CD4-positive, alpha-beta T cell (primary cell): ENCODE measurements around the gene TGM3. TPM values are rescaled to one million over a fixed set of nuclear protein-coding genes. Genes with fewer than 3 reads are reported as not detected.

Experiments
- ATAC-seq: fragments of 200-7000 bp; cut with Tn5 transposase; one replicate; pipeline ENCODE4 v1.10.0; 2022; ENCODE audit warnings: mild to moderate bottlenecking; ENCODE audit not compliant: poor library complexity
- CTCF ChIA-PET: fragments of 350-600 bp; sonication (Branson Sonifier 250); formaldehyde crosslinking; loops from one replicate; lab custom pipeline; 2021; ENCODE audit warnings: antibody characterized with exemption, inconsistent platforms; lab: Charles Lee
- POLR2A ChIA-PET: fragments of 350-600 bp; sonication (Branson Sonifier 250); formaldehyde crosslinking; loops from one replicate; lab custom pipeline; 2021; ENCODE audit warnings: antibody characterized with exemption, inconsistent platforms; lab: Charles Lee
- DNase-seq, 14 experiments: peaks; one replicate each; pipeline ENCODE4 v3.0.0-alpha.2; 2013 to 2020; ENCODE audit warnings: mixed read lengths in 2 of 14
- H3K27ac ChIP-seq, 2 donors: one replicate each; pipeline versions ENCODE4 v1.5.1 to v1.7.0; 2013; ENCODE audit warnings: low read length in 2 of 2, low read depth in 1 of 2, mild to moderate bottlenecking in 1 of 2
- H3K27me3 ChIP-seq, 2 experiments: 1 replicate in 1 of 2; 2 replicates in 1 of 2; pipeline versions ENCODE4 v1.6.1 to v1.7.0; 2013; ENCODE audit warnings: low read length in 2 of 2, control low read depth in 1 of 2, mild to moderate bottlenecking in 1 of 2, moderate library complexity in 1 of 2; ENCODE audit not compliant: insufficient read depth in 2 of 2, control insufficient read depth in 1 of 2
- H3K36me3 ChIP-seq: one replicate; pipeline ENCODE4 v1.6.1; 2013; ENCODE audit warnings: low read length, control low read depth; ENCODE audit not compliant: insufficient read depth
- H3K4me1 ChIP-seq: one replicate; pipeline ENCODE4 v1.6.1; 2013; ENCODE audit warnings: low read length, control low read depth; ENCODE audit not compliant: insufficient read depth
- H3K4me3 ChIP-seq: one replicate; pipeline ENCODE4 v1.5.1; 2013; ENCODE audit warnings: mild to moderate bottlenecking, low read length, moderate library complexity
- H3K9me3 ChIP-seq, 2 experiments: 1 replicate in 1 of 2; 2 replicates in 1 of 2; pipeline versions ENCODE4 v1.6.1 to v1.7.0; 2013; ENCODE audit warnings: low read length in 2 of 2, mild to moderate bottlenecking in 2 of 2, control low read depth in 1 of 2, moderate library complexity in 1 of 2; ENCODE audit not compliant: control insufficient read depth in 1 of 2, insufficient read depth in 1 of 2
- H3K27ac Mint-ChIP-seq: one replicate; pipeline ENCODE4 v1.8.0; 2020; ENCODE audit warnings: mixed read lengths
- H3K27me3 Mint-ChIP-seq: one replicate; pipeline ENCODE4 v1.8.0; 2021; ENCODE audit warnings: mixed read lengths
- H3K36me3 Mint-ChIP-seq: one replicate; pipeline ENCODE4 v1.8.0; 2021; ENCODE audit warnings: low read depth, mixed read lengths
- H3K4me1 Mint-ChIP-seq: one replicate; pipeline ENCODE4 v1.8.0; 2021; ENCODE audit warnings: low read depth, mixed read lengths
- H3K4me3 Mint-ChIP-seq: one replicate; pipeline ENCODE4 v1.8.0; 2020; ENCODE audit warnings: mild to moderate bottlenecking, mixed read lengths
- H3K9me3 Mint-ChIP-seq: one replicate; pipeline ENCODE4 v1.8.0; 2020; ENCODE audit warnings: mixed read lengths
- CTCF ChIP-seq: fragments of 200-600 bp; IDR thresholded peaks from one replicate; pipeline ENCODE4 v1.8.0; 2022; ENCODE audit warnings: antibody characterized with exemption, mild to moderate bottlenecking
- intact Hi-C, 2 experiments: fragments of 100-400 bp; cut with DNase I in 1 of 2; cut with micrococcal nuclease in 1 of 2; formaldehyde crosslinking; loops; one replicate each; pipeline versions ENCODE4 v1.15.1 to v1.9.0; 2023 to 2025; cut with DNase I, micrococcal nuclease
- total RNA-seq, 174 experiments: library from RNA in 2 of 174; stranded (reverse) in 2 of 174; gene quantifications; one replicate each; pipeline ENCODE4 v1.2.3 and lab custom pipeline; 2021 to 2026

TGM3 gene
- total RNA-seq, 2 experiments from 2014 or later = not detected

GRCh38 chr20:2340823-2341222 lies 45.0 kb downstream of the TGM3 start:
- Mint-ChIP-seq H3K36me3 (no peaks in the 10 kb centered on the region), H3K4me1 (no peaks in the 10 kb centered on the region), H3K4me3 (no peak overlapping the region), H3K27me3 (peaks cover 6% of the 10 kb centered on the region), H3K27ac (no peak overlapping the region), H3K9me3 (no peaks in the 10 kb centered on the region)
- Histone ChIP-seq H3K27me3 (no peaks in the 10 kb centered on the region), H3K4me3 (no peak overlapping the region), H3K36me3 (no peaks in the 10 kb centered on the region), H3K4me1 (no peaks in the 10 kb centered on the region), H3K27ac (no peak overlapping the region), H3K9me3 (no peaks in the 10 kb centered on the region)
- intact Hi-C loops = no loop called here
- ATAC-seq (no peak), DNase-seq (no peak)
- TF ChIP-seq CTCF = no peak
- ChIA-PET POLR2A (no interaction called here), CTCF (no interaction called here)

GRCh38 chr20:2341336-2341735 lies 45.5 kb downstream of the TGM3 start:
- H3K4me1 ChIP-seq = no peaks in the 10 kb centered on the region
- H3K27me3 ChIP-seq = no peaks in the 10 kb centered on the region
- no peaks in the 10 kb centered on the region for H3K9me3 ChIP-seq
- Mint-ChIP-seq H3K9me3 (no peaks in the 10 kb centered on the region), H3K4me3 (no peak overlapping the region), H3K36me3 (no peaks in the 10 kb centered on the region), H3K27ac (no peak overlapping the region), H3K27me3 (peaks cover 6% of the 10 kb centered on the region), H3K4me1 (no peaks in the 10 kb centered on the region)
- POLR2A ChIA-PET = no interaction called here
- H3K27ac ChIP-seq = no peak overlapping the region
- no peaks in the 10 kb centered on the region for H3K36me3 ChIP-seq
- intact Hi-C loops = no loop called here
- H3K4me3 ChIP-seq = no peak overlapping the region
- ATAC-seq (no peak), DNase-seq (no peak)
- CTCF ChIA-PET = no interaction called here
- no peak for TF ChIP-seq CTCF

- H3K4me1 ChIP-seq = no peaks in the 10 kb centered on the region
- DNase-seq (no peak), ATAC-seq (no peak)
- H3K27me3 Mint-ChIP-seq = peaks cover 9% of the 10 kb centered on the region
- H3K4me1 Mint-ChIP-seq = no peaks in the 10 kb centered on the region
- no peak overlapping the region for H3K4me3 Mint-ChIP-seq
- ChIA-PET CTCF (no interaction called here), POLR2A (no interaction called here)
- H3K27ac ChIP-seq = no peak overlapping the region
- intact Hi-C loops = no loop called here
- peaks cover 2 to 3% of the 10 kb centered on the region in 2 experiments for H3K9me3 ChIP-seq
- no peak for TF ChIP-seq CTCF
- H3K9me3 Mint-ChIP-seq = no peaks in the 10 kb centered on the region
- no peaks in the 10 kb centered on the region for H3K36me3 ChIP-seq
- peaks cover 0 to 2% of the 10 kb centered on the region in 2 experiments for H3K27me3 ChIP-seq
- H3K4me3 ChIP-seq = no peak overlapping the region
- H3K27ac Mint-ChIP-seq = no peak overlapping the region
- H3K36me3 Mint-ChIP-seq = no peaks in the 10 kb centered on the region
These were observed 46.4 kb downstream of the TGM3 start for GRCh38 chr20:2342243-2342642.
